ENCODE measurements around the gene L1CAM. TPM values are rescaled to one million over a fixed set of nuclear protein-coding genes. Genes with fewer than 3 reads are reported as not detected.

L1CAM gene
- polyA plus RNA-seq, 3 donors, result 0.55 TPM; not detected in 2

DNA sequence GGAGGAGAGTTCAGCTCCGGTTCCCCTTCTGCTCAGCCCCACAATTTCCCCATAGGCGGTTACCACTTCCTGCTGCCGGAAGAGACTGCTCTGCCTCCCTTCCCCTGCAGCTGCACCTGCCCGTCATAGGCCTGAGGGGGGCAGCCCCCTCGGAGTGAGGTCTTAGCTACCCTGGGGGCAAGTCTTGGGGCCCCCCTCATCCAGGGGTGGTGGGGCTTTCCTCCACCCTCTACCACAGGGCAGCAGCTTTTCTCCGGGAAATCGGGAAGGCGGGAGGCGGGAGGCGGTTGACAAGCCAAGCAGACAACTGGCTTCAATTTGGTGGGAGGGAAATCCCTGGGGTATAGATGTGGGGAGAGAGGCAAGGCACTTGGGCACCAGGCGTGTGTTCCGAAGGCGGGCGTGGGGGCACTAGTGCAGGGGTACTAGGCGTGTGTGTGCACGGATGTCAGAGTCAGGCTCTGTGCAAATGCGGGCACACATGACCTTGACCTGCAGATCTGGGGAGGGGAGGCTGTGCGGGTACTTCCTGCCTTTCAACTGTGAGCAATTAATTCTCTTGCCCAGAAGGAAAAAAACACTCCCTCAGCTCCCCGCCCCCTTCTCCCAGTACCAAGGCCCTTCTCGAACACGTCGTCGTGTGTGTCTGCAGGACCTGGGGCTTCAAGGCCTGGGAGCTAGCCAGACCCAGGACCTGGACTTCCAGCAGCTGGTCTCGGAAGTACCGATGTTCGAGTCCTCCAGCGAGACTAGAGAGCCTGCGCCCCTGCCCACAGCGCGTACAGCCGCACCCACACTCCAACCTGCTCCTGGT, 41.1 kb upstream of the L1CAM start:
- Histone ChIP-seq H3K4me2 (replicated peaks; ENCODE audit: extremely low read depth, low read length, poor library complexity, severe bottlenecking) (peak overlapping the region; percentile 97), H2AFZ (ENCODE audit: insufficient read depth, low read depth, low read length, poor library complexity, severe bottlenecking) (peak overlapping the region; percentile 52), H3K79me2 (ENCODE audit: insufficient read depth, low read length) (peaks cover 62% of the 10 kb centered on the region), H3K4me3 (replicated peaks in 1 of 3; ENCODE audit: low read depth in 2 of 3, low read length in 3 of 3) (peak overlapping the region; percentile 44 to 90 (median 89)), H4K20me1 (ENCODE audit: insufficient read depth, low read length) (peaks cover 92% of the 10 kb centered on the region), H3K9ac (ENCODE audit: insufficient read depth, low read length, poor library complexity, severe bottlenecking) (peak overlapping the region; percentile 82), H3K36me3 (replicated peaks in 1 of 2; ENCODE audit: control insufficient read depth in 1 of 2, insufficient read depth in 2 of 2, low read length in 2 of 2) (peaks cover 26% of the 10 kb centered on the region in 2 donors), H3K9me3 (replicated peaks in 1 of 2; ENCODE audit: control insufficient read depth in 1 of 2, insufficient read depth in 1 of 2, low read length in 2 of 2) (no peaks in the 10 kb centered on the region), H3K27me3 (ENCODE audit: control insufficient read depth in 2 of 2, insufficient read depth in 2 of 2, low read length in 2 of 2) (no peaks in the 10 kb centered on the region), H3K27ac (ENCODE audit: low read depth in 1 of 2, low read length in 2 of 2) (peak overlapping the region; percentile 94 to 99), H3K4me1 (ENCODE audit: control insufficient read depth in 1 of 2, insufficient read depth in 2 of 2, low read length in 2 of 2) (peaks cover 59 to 85% of the 10 kb centered on the region in 2 donors)
- intact Hi-C loops (cut with micrococcal nuclease), result loop anchor here (5.0 to 10.0 kb wide), 4 partner anchors 132 to 205 kb away; partner anchors contain the start of genes IDH3G (in 2 of the 2), SSR4 (in 2 of the 2), ABCD1 (in 1 of the 2) and BCAP31 (in 1 of the 2)
- Mint-ChIP-seq H3K27ac (peak overlapping the region; percentile 93 to 99 (median 98)), H3K4me3 (peak overlapping the region; percentile 83 to 90), H3K9me3 (peaks cover 0 to 17% (median 6%) of the 10 kb centered on the region in 7 donors), H3K4me1 (peaks cover 35% of the 10 kb centered on the region), H3K36me3 (peaks cover 15 to 38% of the 10 kb centered on the region in 2 donors), H3K27me3 (ENCODE audit: low read depth in 3 of 3) (peaks cover 0 to 33% (median 2%) of the 10 kb centered on the region in 3 donors)
- peak; percentile 82 to 88 (median 84) for DNase-seq
- WGBS (ENCODE audit: insufficient coverage), result 0% methylated on average over 13 of the region's 31 CpGs
- TF ChIP-seq, protein P1, sequence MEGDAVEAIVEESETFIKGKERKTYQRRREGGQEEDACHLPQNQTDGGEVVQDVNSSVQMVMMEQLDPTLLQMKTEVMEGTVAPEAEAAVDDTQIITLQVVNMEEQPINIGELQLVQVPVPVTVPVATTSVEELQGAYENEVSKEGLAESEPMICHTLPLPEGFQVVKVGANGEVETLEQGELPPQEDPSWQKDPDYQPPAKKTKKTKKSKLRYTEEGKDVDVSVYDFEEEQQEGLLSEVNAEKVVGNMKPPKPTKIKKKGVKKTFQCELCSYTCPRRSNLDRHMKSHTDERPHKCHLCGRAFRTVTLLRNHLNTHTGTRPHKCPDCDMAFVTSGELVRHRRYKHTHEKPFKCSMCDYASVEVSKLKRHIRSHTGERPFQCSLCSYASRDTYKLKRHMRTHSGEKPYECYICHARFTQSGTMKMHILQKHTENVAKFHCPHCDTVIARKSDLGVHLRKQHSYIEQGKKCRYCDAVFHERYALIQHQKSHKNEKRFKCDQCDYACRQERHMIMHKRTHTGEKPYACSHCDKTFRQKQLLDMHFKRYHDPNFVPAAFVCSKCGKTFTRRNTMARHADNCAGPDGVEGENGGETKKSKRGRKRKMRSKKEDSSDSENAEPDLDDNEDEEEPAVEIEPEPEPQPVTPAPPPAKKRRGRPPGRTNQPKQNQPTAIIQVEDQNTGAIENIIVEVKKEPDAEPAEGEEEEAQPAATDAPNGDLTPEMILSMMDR (IDR thresholded peaks at IDR 0.05), result no peak

DNA sequence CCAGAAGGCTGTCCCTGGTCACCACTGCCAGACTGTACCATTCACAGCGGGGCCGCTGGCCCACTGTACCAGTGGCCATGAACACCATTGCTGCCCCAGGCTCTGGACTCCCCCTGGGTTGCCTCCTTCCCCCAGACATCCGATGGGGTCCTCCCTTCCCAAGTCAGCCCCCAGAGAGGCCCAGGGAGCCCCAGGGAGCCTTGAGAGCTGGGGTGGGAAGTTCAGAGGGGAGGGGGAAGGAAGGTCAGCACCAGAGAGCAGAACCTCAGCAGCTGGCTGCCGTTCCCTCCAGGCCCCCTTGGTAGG, 40.5 kb upstream of the L1CAM start:
- Histone ChIP-seq H4K20me1 (ENCODE audit: insufficient read depth, low read length) (peaks cover 92% of the 10 kb centered on the region), H2AFZ (ENCODE audit: insufficient read depth, low read depth, low read length, poor library complexity, severe bottlenecking) (peak overlapping the region; percentile 52), H3K79me2 (ENCODE audit: insufficient read depth, low read length) (peaks cover 63% of the 10 kb centered on the region), H3K9me3 (replicated peaks in 1 of 2; ENCODE audit: control insufficient read depth in 1 of 2, insufficient read depth in 1 of 2, low read length in 2 of 2) (no peaks in the 10 kb centered on the region), H3K4me2 (replicated peaks; ENCODE audit: extremely low read depth, low read length, poor library complexity, severe bottlenecking) (peak overlapping the region; percentile 97), H3K27me3 (ENCODE audit: control insufficient read depth in 2 of 2, insufficient read depth in 2 of 2, low read length in 2 of 2) (no peaks in the 10 kb centered on the region), H3K4me1 (ENCODE audit: control insufficient read depth in 1 of 2, insufficient read depth in 2 of 2, low read length in 2 of 2) (peaks cover 62 to 91% of the 10 kb centered on the region in 2 donors), H3K27ac (ENCODE audit: low read depth in 1 of 2, low read length in 2 of 2) (peak overlapping the region; percentile 94 to 99), H3K9ac (ENCODE audit: insufficient read depth, low read length, poor library complexity, severe bottlenecking) (peak overlapping the region; percentile 66), H3K36me3 (replicated peaks in 1 of 2; ENCODE audit: control insufficient read depth in 1 of 2, insufficient read depth in 2 of 2, low read length in 2 of 2) (peaks cover 20 to 21% of the 10 kb centered on the region in 2 donors), H3K4me3 (replicated peaks in 1 of 3; ENCODE audit: low read depth in 2 of 3, low read length in 3 of 3) (peak overlapping the region; percentile 44 to 90 (median 89))
- intact Hi-C loops (cut with micrococcal nuclease), result loop anchor here (5.0 to 10.0 kb wide), 4 partner anchors 132 to 204 kb away; partner anchors contain the start of genes IDH3G (in 2 of the 2), SSR4 (in 2 of the 2), ABCD1 (in 1 of the 2) and BCAP31 (in 1 of the 2)
- peak overlapping the region; percentile 83 to 85 for H3K4me3 Mint-ChIP-seq
- H3K4me1 Mint-ChIP-seq, result peaks cover 37% of the 10 kb centered on the region
- peak overlapping the region; percentile 93 to 99 (median 98) for H3K27ac Mint-ChIP-seq
- no CpG with 5 or more reads among the region's 4 CpGs for WGBS (ENCODE audit: insufficient coverage)
- TF ChIP-seq, protein P1 (IDR thresholded peaks at IDR 0.05), result no peak
- peaks cover 12 to 32% of the 10 kb centered on the region in 2 donors for H3K36me3 Mint-ChIP-seq
- peaks cover 0 to 17% (median 6%) of the 10 kb centered on the region in 7 donors for H3K9me3 Mint-ChIP-seq
- DNase-seq, result no peak
- H3K27me3 Mint-ChIP-seq (ENCODE audit: low read depth in 3 of 3), result peaks cover 0 to 34% (median under 1%) of the 10 kb centered on the region in 3 donors

Measured in CD14-positive monocyte (primary cell).